ENCODE data around the gene ZDHHC19.

The ZDHHC19 gene

DNA sequence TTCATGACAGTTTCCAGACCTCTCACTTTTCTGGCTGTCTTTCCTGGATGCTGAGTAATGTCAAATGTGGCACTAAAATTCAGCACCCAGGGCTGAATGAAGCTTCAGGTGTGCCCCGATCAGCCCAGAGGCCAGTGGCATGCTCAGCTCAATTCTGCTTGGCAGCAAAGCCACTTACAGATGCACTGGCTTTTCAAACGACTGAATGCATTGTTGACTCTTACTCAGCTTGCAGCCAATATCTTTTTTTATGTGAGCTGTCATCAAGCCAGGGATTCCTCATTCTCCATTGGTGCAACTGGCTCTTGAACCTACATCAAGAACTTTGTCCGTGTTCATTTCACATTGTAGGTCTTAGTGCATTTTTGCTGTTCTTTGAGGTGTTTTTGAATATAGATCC lies 60.7 kb downstream of the ZDHHC19 start:
- no peak for DNase-seq (ENCODE audit: low read depth in 1 of 2, low spot score in 1 of 2)

GRCh38 chr3:196149831-196150301 lies 61.3 kb downstream of the ZDHHC19 start:
- DNase-seq (ENCODE audit: low read depth in 1 of 2, low spot score in 1 of 2): no peak

- DNase-seq (ENCODE audit: low read depth in 1 of 2, low spot score in 1 of 2): no peak
Measured at GRCh38 chr3:196149375-196149774, 61.8 kb downstream of the ZDHHC19 start.
